Left ventricle myocardium superior (tissue), 1 donor: ENCODE results near the gene SLC16A13. TPM values are rescaled to one million over a fixed set of nuclear protein-coding genes. Genes with fewer than 3 reads are reported as not detected.
"Not testable (repeated sequence)": the region's sequence is repeated elsewhere in the genome, so short reads cannot be mapped to it uniquely, and the experiment has no call there.

Experiments
- ATAC-seq: fragments of 200-7000 bp; cut with Tn5 transposase; one replicate; pipeline ENCODE4 v1.9.1; 2020; ENCODE audit warnings: mild to moderate bottlenecking, moderate library complexity
- DNase-seq: peaks from one replicate; pipeline ENCODE4 v3.0.0-alpha.2; 2020
- intact Hi-C: fragments of 100-400 bp; cut with micrococcal nuclease; formaldehyde crosslinking; loops from one replicate; pipeline ENCODE4 v1.11.0; 2022
- total RNA-seq: library from RNA; stranded (reverse); fragmentation: NEBNext Ultra II Directional; extraction: Animal tissue kit (Norgen Biotek cat#: 25700); gene quantifications from one replicate; pipeline ENCODE4 v1.2.1, GENCODE V29; 2021
- donor health status: DM: no; HTN: yes; CAD: no; lungs with severe emphysema.

Gene SLC16A13
- total RNA-seq, 1 donor from 2014 or later: 1.2 TPM

DNA sequence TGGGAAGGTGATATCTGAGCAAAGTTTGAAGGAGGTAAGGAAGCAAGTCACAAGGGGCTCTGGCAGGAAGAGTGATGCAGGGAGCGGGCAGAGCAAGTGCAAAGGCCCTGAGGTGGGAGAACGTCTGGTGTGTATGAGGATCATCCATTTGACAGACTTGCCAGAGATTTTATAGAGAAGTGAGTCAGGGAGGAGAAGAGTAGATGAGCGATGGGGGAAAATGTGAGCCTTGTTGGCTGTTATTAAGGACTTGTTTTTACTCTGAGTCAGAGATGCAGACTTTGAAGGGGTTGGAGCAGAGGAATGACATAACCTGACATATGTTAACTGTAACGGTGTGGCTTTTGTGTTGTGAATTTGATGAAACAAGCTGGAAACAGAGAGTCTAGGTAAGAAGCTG is 47.8 kb downstream of the SLC16A13 start:
- no peak for ATAC-seq
- intact Hi-C loops: no loop called here
- DNase-seq: no peak

DNA sequence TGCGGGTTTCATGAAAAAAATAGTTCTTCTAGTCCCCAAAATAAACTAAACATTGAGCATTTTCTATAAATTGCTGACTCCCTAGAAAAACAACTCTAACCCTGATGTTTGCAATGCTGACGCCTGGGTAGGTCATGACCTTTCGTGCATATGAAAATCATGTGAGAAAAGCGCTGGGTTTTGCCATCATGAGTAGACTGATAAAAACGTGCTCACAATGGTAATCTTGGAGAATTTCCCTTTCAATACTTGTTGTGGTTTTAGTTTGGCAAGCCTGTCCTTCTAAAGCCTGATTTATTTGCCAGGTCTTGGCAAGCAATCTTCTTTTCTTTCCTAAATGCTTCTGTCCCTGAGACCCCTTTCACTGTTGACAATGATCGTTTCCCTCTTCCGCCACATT is 48.3 kb downstream of the SLC16A13 start:
- DNase-seq: no peak

DNA sequence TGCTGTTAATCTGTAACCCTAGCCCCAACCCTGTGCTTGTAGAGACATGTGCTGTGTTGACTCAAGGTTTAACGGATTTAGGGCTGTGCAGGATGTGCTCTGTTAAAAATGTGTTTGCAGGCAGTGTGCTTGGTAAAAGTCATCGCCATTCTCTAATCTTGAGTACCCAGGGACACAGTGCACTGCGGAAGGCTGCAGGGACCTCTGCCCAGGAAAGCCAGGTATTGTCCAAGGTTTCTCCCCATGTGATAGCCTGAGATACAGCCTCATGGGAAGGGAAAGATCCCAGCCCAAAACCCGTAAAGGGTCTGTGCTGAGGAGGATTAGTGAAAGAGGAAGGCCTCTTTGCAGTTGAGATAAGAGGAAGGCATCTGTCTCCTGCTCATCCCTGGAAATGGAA is 52.6 kb downstream of the SLC16A13 start:
- ATAC-seq, intact Hi-C loops, DNase-seq: not testable (repeated sequence)

More for the DNA sequence above, 48.3 kb downstream of the SLC16A13 start:
- no peak for ATAC-seq
- intact Hi-C loops: no loop called here

DNA sequence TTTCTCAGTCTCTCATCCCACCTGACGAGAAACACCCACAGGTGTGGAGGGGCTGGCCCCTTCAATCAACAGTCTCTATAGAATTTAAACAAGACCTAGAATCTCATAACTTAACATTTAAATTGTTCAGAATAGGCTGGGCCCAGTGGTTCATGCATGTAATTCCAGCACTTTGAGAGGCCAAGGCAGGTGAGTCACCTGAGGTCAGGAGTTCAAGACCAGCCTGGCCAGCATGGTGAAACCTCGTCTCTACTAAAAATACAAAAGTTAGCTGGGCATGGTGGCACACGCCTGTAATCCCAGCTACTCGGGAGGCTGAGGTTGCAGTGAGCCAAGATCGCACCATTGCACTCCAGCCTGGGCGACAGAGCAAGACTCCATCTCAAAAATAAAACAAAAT is 53.8 kb downstream of the SLC16A13 start:
- DNase-seq, intact Hi-C loops, ATAC-seq: not testable (repeated sequence)

Other genes starting within 250 kb of the SLC16A13 start
- not detected for gene TEKT1, start 204.3 kb upstream of the SLC16A13 start, total RNA-seq
- gene ALOX12, start 40.0 kb upstream of the SLC16A13 start, total RNA-seq: not detected
- 174 TPM for gene RNASEK, start 23.4 kb upstream of the SLC16A13 start, total RNA-seq
- gene BCL6B, start 13.0 kb upstream of the SLC16A13 start, total RNA-seq: 13.1 TPM
- gene SLC16A11, start 8.1 kb downstream of the SLC16A13 start, total RNA-seq: 0.47 TPM
- gene CLEC10A, start 44.2 kb downstream of the SLC16A13 start, total RNA-seq: 4.4 TPM
- gene ASGR2, start 78.8 kb downstream of the SLC16A13 start, total RNA-seq: 0.30 TPM
- 0.30 TPM for gene ASGR1, start 143.4 kb downstream of the SLC16A13 start, total RNA-seq
- gene DLG4, start 183.8 kb downstream of the SLC16A13 start, total RNA-seq: 21.3 TPM
- 2,270 TPM for gene ACADVL, start 183.9 kb downstream of the SLC16A13 start, total RNA-seq
- gene DVL2, start 198.5 kb downstream of the SLC16A13 start, total RNA-seq: 23.5 TPM
- 29.4 TPM for gene PHF23, start 203.4 kb downstream of the SLC16A13 start, total RNA-seq
- 456 TPM for gene GABARAP, start 206.4 kb downstream of the SLC16A13 start, total RNA-seq
- 122 TPM for gene CTDNEP1, start 215.7 kb downstream of the SLC16A13 start, total RNA-seq
- 85.3 TPM for gene ELP5, start 216.2 kb downstream of the SLC16A13 start, total RNA-seq
- 1.8 TPM for gene CLDN7, start 226.5 kb downstream of the SLC16A13 start, total RNA-seq
- gene SLC2A4, start 245.7 kb downstream of the SLC16A13 start, total RNA-seq: 170 TPM